GM18951 (cell line): ENCODE measurements around the gene TTLL11.

ENCODE experiments used
- POLR2A ChIP-seq: IDR thresholded peaks from 4 replicates; pipeline ENCODE4 v1.6.1; 2011; ENCODE audit warnings: mild to moderate bottlenecking; ENCODE audit not compliant: insufficient read length, insufficient read depth; ENCODE audit errors: extremely low read depth
- in situ Hi-C: fragments of 300-500 bp; cut with MboI; formaldehyde crosslinking; loops from one replicate; pipeline ENCODE4 v1.12.0; 2022; ENCODE audit warnings: low sequenced_read_pairs, mixed read lengths, inconsistent platforms; ENCODE audit not compliant: unreplicated experiment

Gene TTLL11

GRCh38 chr9:121831869-121832268, 261.2 kb downstream of the TTLL11 start:
- TF ChIP-seq POLR2A, result no peak
- in situ Hi-C loops, result no loop called here

DNA sequence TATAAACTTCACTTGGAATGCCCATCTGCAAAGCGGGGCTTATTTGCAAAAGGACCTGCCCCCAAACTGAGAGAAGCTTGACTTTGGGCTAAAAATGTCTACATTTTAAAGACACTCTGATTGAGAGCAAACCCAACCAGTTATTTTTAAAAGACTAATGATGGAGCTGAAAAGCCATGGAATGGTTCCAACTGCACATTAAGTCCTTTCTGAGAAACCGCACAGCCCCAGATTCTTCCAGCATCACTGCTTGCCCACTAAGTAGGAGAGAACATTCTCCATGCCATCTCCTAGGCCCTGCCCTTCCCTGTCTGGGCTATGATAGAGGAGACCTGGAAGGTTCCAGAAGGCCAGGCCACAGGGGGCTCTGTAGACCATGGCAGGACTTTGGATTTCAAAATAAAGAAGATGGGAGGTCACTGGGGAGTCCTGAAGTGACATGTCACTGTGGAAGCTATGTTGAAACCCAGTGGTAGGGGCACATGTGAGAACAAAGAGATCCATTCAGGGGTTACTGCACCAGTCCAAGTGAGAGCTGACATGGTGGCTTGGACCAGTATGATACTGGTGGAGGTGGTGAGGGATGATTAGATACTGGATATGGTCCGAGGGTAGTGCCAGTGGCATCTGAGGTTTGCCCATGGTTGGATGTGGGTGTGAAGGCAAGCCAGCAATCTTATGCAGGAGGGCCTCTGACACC, 262.5 kb downstream of the TTLL11 start:
- in situ Hi-C loops, result no loop called here
- no peak for TF ChIP-seq POLR2A

GRCh38 chr9:121827251-121827967, 265.7 kb downstream of the TTLL11 start:
- no peak for TF ChIP-seq POLR2A
- in situ Hi-C loops, result no loop called here

DNA sequence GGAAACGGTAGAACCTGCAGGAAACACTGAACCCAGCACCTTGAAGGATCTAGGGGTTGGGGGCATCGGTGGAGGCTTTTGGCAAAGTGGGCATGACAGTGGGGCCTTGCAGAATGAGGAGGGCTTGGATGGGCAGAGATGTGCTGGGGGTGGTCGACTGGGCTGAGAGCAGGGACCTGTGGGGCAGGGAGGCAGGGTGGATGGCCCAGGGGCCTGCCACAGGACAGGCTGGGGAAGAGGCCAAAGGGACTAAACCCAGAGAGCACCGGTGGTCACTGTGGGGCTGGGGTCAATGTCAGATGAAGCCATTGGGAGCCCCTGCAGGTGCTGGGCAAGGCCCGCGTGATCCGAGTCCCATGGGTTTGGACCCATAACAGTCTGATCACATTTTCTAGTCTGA, 266.4 kb downstream of the TTLL11 start:
- no peak for TF ChIP-seq POLR2A
- in situ Hi-C loops, result no loop called here

DNA sequence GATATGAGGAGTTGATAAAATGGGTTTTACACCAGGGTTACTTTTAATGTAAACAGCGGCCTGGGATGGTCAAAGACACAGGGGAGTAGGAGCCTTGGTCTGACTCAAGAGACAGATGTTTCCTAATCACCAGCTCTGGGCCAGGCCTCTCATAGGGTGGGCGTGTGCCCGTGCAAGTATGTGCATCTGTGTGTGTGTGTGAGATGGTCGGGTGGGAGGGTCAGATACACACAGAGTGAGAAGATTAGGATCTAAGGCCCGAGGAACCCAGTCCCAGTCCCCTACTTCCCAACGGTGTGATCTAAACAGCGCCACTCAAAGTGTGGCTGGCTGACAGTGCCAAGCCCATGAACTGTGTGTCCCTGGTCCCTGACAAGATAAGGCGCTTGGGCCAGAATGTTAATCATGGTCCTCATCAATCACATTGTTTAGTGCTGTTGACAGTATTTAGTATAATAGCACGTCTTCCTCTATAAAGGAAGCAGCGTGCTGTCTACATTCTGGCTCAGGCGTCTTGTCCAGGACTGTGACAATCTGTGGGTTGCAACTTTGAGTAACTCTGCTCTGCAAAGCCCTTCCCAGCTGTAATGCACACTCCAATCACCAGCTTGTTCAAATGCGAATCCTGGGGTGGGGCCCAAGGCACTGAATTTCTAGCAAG, 267.9 kb downstream of the TTLL11 start:
- in situ Hi-C loops, result no loop called here
- no peak for TF ChIP-seq POLR2A

DNA sequence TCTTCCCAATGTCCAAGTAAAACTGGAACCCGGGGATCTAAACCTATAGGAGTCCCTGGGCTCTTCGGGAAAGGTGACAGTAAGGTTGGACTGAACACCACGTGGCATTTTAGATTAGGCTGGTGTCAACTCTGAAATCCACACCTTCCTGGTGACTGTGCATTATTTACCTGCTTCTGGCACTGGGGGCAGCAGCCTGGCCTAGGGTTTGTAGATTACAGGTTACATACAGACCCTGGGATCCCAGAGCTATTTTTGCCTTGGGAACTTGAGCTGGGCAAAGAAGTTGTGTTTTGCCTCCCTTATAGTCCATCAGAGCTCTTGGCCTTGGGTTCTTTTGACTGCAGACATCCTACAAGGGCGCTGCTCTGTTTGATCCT, 268.5 kb downstream of the TTLL11 start:
- in situ Hi-C loops, result no loop called here
- no peak for TF ChIP-seq POLR2A

- in situ Hi-C loops, result no loop called here
- no peak for TF ChIP-seq POLR2A
Measured at GRCh38 chr9:121823451-121824169, 269.5 kb downstream of the TTLL11 start.

DNA sequence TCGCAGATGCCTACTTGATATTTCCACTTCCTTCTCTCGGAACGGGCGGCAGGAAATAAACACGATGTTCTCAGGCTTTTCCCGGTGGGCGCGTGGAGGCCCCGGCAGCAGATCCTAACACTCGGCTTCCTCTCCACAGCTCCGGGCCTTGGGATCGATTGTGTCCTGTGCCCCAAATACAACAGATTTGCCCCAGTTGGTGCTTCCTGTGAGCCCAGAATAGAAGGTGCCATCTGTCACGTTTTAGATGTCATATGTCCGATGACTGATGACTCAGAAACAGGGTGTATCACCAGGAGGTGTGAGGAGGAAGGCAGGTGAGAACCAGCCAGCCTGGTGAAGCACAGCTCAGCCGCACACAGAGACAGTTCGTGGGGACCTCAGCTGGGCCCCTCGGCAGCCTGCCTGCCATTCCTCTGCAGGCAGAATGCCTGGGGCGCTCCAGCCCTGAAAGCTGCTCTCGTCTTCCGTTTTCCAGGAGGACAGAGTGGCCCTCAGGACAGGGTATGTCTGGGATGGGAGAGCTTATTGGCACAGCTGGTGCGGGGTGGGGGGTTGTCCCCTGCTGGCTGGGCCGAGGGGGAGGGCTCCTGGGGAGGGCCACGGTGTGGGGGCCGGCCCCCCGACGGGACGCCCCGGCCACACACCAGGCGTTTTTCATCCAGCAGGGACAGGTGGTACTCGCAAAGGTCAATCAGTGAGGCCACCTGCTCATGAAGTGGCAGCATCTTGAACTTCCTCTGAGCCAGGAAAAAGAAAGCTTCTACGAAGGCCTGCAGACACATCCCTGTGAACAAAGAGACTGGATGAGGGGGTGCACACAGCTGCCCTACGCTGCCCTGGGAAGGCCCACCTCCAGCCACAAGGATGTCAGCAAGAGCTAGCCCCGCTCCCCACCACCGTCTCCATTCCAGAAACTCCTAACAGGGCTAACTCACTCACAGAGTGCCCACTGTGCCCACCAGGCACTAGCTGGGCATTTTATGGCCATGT, 270.7 kb downstream of the TTLL11 start:
- no peak for TF ChIP-seq POLR2A
- in situ Hi-C loops, result no loop called here

DNA sequence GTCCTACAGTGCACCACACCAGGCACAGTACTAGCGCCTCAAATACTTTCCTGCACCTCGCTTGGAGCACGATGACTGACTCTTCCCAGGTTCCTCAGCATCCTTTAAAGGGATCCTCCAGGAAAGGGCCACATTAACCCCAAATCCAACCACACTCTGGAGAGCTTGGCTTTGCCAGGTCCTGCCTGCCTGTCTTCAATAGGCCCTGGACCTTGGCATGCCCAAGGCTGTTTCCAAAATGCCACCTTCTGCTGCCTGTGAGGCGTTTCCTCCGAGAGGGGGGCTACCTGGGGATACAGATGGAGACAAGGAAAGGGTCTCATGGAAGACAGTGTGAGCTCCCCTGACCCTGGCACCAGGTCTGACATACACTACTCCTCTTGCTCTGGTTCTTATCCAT, 271.8 kb downstream of the TTLL11 start:
- in situ Hi-C loops, result no loop called here
- TF ChIP-seq POLR2A, result no peak

GRCh38 chr9:121820286-121821005, 272.7 kb downstream of the TTLL11 start:
- TF ChIP-seq POLR2A, result no peak
- in situ Hi-C loops, result no loop called here

DNA sequence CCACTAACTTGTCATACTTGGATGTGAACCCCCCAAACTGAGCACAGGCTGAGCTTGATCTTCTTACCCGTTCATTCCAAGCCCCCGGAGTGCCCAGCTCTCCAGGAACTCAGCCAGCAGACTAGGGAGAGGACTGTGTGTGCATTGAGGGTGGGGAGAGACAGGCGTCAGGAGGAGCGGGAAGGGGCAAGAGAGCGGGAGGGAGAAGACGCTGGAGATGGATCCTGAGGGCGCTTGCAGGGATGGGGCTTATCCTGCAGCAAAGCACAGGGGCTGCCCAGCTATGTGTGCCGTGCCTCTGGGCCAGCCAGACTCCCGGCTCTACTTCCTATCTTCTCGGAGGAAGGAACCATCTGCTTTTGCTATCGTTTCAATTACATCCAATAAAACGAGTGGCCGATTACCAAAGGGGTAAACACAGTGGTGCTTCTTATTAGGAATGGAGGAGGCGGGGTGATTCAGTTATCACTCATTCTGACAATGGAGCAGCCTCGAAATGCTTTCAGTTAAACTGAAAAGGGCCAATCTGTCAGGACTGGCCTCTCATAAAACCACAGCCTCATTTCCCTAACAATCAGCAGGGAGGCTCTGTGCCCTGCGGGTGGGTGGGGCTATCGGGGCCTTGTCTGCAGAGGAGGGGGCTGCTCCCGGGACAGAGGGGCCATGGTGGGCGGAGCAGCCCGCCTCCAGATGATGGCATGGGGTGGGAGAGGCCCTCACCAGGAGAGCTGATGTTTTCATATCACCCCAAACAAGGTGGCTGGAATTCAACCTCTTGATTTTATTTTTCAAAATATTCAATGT, 273.5 kb downstream of the TTLL11 start:
- in situ Hi-C loops, result no loop called here
- no peak for TF ChIP-seq POLR2A
